GM23338 (cell line): ENCODE measurements around the gene MED20. TPM values are rescaled to one million over a fixed set of nuclear protein-coding genes. Genes with fewer than 3 reads are reported as not detected.

Experiments used
- ATAC-seq: fragments of 200-7000 bp; cut with Tn5 transposase; 3 replicates; pipeline ENCODE4 v1.9.1; 2020
- DNase-seq: peaks from one replicate; pipeline ENCODE4 v3.0.0-alpha.2; 2015; ENCODE audit warnings: low spot score
- H2AFZ ChIP-seq: fragments of 200-600 bp; sonication (generic); 2 replicates; pipeline ENCODE4 v1.8.0; 2016; ENCODE audit warnings: antibody characterized with exemption, mild to moderate bottlenecking, moderate library complexity
- H3F3A ChIP-seq: fragments of 200-600 bp; sonication (generic); replicated peaks from 2 replicates; pipeline ENCODE4 v1.8.0; 2017; ENCODE audit warnings: antibody characterized with exemption, mixed run types, low read depth
- H3K27ac ChIP-seq: fragments of 200-600 bp; sonication (generic); 2 replicates; pipeline ENCODE4 v1.6.1; 2016; ENCODE audit warnings: low read depth
- H3K27me3 ChIP-seq: fragments of 200-600 bp; sonication (generic); 2 replicates; pipeline ENCODE4 v1.8.0; 2016; ENCODE audit warnings: mild to moderate bottlenecking, mixed run types, moderate library complexity; ENCODE audit not compliant: insufficient read depth
- H3K36me3 ChIP-seq: fragments of 200-600 bp; sonication (generic); 2 replicates; pipeline ENCODE4 v1.8.0; 2016; ENCODE audit warnings: mild to moderate bottlenecking; ENCODE audit not compliant: insufficient read depth
- H3K4me1 ChIP-seq: fragments of 200-600 bp; sonication (generic); 2 replicates; pipeline ENCODE4 v1.8.0; 2016; ENCODE audit warnings: mild to moderate bottlenecking, moderate library complexity; ENCODE audit not compliant: insufficient read depth
- H3K4me2 ChIP-seq: fragments of 200-600 bp; sonication (generic); 2 replicates; pipeline ENCODE4 v1.7.1; 2017; ENCODE audit warnings: mixed run types
- H3K4me3 ChIP-seq: fragments of 200-600 bp; sonication (generic); 2 replicates; pipeline ENCODE4 v1.6.1; 2016; ENCODE audit warnings: mixed run types
- H3K79me2 ChIP-seq: fragments of 200-600 bp; sonication (generic); replicated peaks from 2 replicates; pipeline ENCODE4 v1.8.0; 2017; ENCODE audit warnings: mild to moderate bottlenecking; ENCODE audit not compliant: insufficient read depth
- H3K9me2 ChIP-seq: fragments of 200-600 bp; sonication (generic); 2 replicates; pipeline ENCODE4 v1.8.0; 2017; ENCODE audit not compliant: insufficient read depth
- H4K20me1 ChIP-seq: fragments of 200-600 bp; sonication (generic); replicated peaks from 2 replicates; pipeline ENCODE4 v1.8.0; 2017; ENCODE audit warnings: mild to moderate bottlenecking; ENCODE audit not compliant: insufficient read depth
- H3K27ac Mint-ChIP-seq: 2 replicates; pipeline ENCODE4 v1.8.0; 2020; ENCODE audit warnings: inconsistent platforms, mild to moderate bottlenecking, moderate library complexity, mixed read lengths
- H3K27me3 Mint-ChIP-seq: 3 replicates; pipeline ENCODE4 v1.8.0; 2022; ENCODE audit warnings: low read depth, mild to moderate bottlenecking, moderate library complexity, mixed read lengths, inconsistent platforms; ENCODE audit not compliant: insufficient read depth, poor library complexity
- H3K36me3 Mint-ChIP-seq: 3 replicates; pipeline ENCODE4 v1.8.0; 2021; ENCODE audit warnings: low read depth, mild to moderate bottlenecking, inconsistent platforms, moderate library complexity, mixed read lengths
- H3K4me1 Mint-ChIP-seq: 3 replicates; pipeline ENCODE4 v1.8.0; 2020; ENCODE audit warnings: mild to moderate bottlenecking, inconsistent platforms, mixed read lengths
- H3K4me3 Mint-ChIP-seq: 3 replicates; pipeline ENCODE4 v1.8.0; 2021; ENCODE audit warnings: moderate library complexity, mild to moderate bottlenecking, inconsistent platforms, mixed read lengths
- H3K9me3 Mint-ChIP-seq: 3 replicates; pipeline ENCODE4 v1.8.0; 2020; ENCODE audit warnings: moderate library complexity, mild to moderate bottlenecking, inconsistent platforms, mixed read lengths
- CREB1 ChIP-seq: fragments of 250-450 bp; sonication (Bioruptor Pico); IDR thresholded peaks from 2 replicates; pipeline ENCODE4 v1.5.0; 2020; ENCODE audit warnings: low read depth, mild to moderate bottlenecking, moderate library complexity
- NANOG ChIP-seq: IDR thresholded peaks from 2 replicates; pipeline ENCODE4 v1.6.1; 2016; ENCODE audit warnings: antibody characterized with exemption, borderline replicate concordance
- POLR2AphosphoS5 ChIP-seq: IDR thresholded peaks from 2 replicates; pipeline ENCODE4 v1.6.1; 2016; ENCODE audit warnings: antibody characterized with exemption, low read depth
- ZNF331 ChIP-seq: fragments of 250-450 bp; sonication (Bioruptor Pico); IDR thresholded peaks from 2 replicates; pipeline ENCODE4 v1.5.0; 2020; ENCODE audit warnings: low read depth, mild to moderate bottlenecking, moderate library complexity
- polyA plus RNA-seq: library from polyadenylated mRNA; unstranded; fragments of >200 nt; fragmentation: Nextera tagmentation; extraction: Ambion mirVana; gene quantifications from 2 replicates; pipeline ENCODE4 v1.2.1, GENCODE V29; 2016
- total RNA-seq: library from RNA; depleted of rRNA; stranded (reverse); fragments of >200 nt; shearing (Covaris generic); gene quantifications from 2 replicates; pipeline ENCODE4 v1.2.3, GENCODE V29; 2014
- TF ChIP-seq, protein P1 (sequence below): IDR thresholded peaks from one replicate; pipeline ENCODE4 v1.6.1; 2018; ENCODE audit warnings: antibody characterized with exemption; ENCODE audit not compliant: unreplicated experiment

Gene MED20
- total and polyA plus RNA-seq, 2 experiments from 2014 or later: 20.1 to 39.3 TPM

DNA sequence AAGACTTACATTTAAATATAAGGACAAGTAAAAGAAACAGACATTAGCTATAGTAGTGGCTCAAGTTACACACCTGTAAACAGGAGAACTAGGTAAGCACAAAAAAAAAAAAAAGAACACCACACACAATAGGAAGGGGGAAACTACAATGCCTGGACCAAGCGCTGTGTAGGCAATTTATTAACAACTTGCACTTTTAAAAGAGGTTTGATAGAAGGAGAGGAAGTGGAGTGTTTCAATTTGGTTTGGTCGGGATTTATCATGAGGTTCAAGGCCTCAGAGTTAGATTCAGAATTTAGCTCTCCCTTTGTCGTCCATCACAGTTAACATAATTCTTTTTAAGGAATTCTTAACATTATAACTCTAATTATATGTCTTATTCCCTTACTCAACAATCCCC is 24.7 kb downstream of the MED20 start:
- Histone ChIP-seq H3K4me2 (peak overlapping the region; percentile 73), H3K27ac (peak overlapping the region; percentile 94), H3K79me2 (peaks cover 24% of the 10 kb centered on the region), H3K36me3 (no peaks in the 10 kb centered on the region; the same call in 1 of the 2 replicates), H3F3A (peaks cover 7% of the 10 kb centered on the region; the same call in 1 of the 2 replicates), H3K27me3 (no peaks in the 10 kb centered on the region), H4K20me1 (no peaks in the 10 kb centered on the region), H3K4me1 (peaks cover 30% of the 10 kb centered on the region), H2AFZ (peak overlapping the region; percentile 43; the same call in 1 of the 2 replicates), H3K9me2 (no peaks in the 10 kb centered on the region), H3K4me3 (peak overlapping the region; percentile 58)
- DNase-seq (no peak), ATAC-seq (no peak)
- no peak for TF ChIP-seq ZNF331 (CRISPR knock-in tag)
- no peak overlapping the region; the same call in 2 of the 3 replicates for H3K4me3 Mint-ChIP-seq
- H3K4me1 Mint-ChIP-seq: peaks cover 14% of the 10 kb centered on the region; the same call in 2 of the 3 replicates
- H3K36me3 Mint-ChIP-seq: no peaks in the 10 kb centered on the region
- peak overlapping the region; percentile 98 for H3K27ac Mint-ChIP-seq
- H3K27me3 Mint-ChIP-seq: no peaks in the 10 kb centered on the region
- no peaks in the 10 kb centered on the region for H3K9me3 Mint-ChIP-seq

DNA sequence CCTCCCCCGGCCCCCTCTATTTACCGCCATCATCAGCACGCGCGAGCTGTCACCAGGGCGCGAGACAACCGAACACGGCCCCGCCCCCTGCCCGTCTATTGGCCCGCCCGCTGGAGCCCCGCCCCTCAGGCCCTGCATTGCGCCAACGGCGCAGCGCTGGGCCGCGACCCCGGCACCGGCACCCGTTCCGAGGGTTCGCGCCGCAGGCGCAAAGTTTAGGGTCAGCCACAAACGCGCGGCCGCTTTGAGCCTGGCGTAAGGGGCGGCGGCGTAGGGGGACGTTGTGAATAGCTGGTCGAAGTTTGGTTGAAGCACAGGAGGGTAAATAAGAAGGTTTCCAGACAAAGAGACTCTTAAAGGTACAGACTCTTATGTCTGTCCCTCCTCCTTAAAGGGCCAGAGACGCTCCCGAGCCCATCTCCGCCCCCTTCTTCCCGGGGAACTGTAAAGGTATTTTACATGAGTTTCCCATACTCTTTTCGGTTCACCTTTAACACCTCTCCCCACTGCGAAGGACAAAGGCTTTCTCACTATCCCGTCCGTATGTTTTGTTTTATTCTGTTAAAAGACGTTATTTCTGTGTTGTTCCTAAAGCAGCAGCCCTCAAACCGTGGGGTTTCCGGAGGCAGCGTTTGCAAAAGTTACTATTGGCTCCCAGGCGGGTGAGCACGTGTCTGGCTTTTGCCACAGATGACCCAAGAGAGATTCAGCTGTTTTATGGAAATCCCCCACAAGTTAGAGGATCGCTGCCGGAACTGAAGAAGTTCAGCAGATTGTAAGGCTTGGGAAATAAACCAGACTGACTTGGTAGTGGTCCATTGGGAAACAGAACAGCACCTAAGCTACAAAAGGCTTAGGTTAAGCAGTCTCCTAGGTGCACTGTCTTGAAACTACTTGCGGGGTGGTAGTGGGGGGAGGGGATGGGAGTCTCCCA is 25.4 kb downstream of the MED20 start, which contains the start of gene USP49:
TSS of gene USP49 (minus strand) at position 76 of the 934 bp plus-strand sequence. CDS start 88,392 bp downstream, outside the sequence.
- peak within 1 kb of the TSS; percentile 58 for H3K4me3 ChIP-seq
- Mint-ChIP-seq H3K4me3 (no peak within 1 kb of the TSS; the same call in 2 of the 3 replicates), H3K27me3 (no peaks in the 10 kb centered on the region), H3K4me1 (peaks cover 14% of the 10 kb centered on the region; the same call in 2 of the 3 replicates), H3K9me3 (no peaks in the 10 kb centered on the region), H3K36me3 (no peaks in the 10 kb centered on the region), H3K27ac (peak within 1 kb of the TSS; percentile 98)
- DNase-seq (peak; percentile 98), ATAC-seq (peak; percentile 83)
- peak within 1 kb of the TSS; percentile 98 for H3K4me2 ChIP-seq
- no peaks in the 10 kb centered on the region for H4K20me1 ChIP-seq
- no peaks in the 10 kb centered on the region for H3K27me3 ChIP-seq
- H3K27ac ChIP-seq: peak within 1 kb of the TSS; percentile 94
- H3K9me2 ChIP-seq: no peaks in the 10 kb centered on the region
- peaks cover 26% of the 10 kb centered on the region for H3K4me1 ChIP-seq
- peak within 1 kb of the TSS; percentile 83; the same call in 1 of the 2 replicates for H2AFZ ChIP-seq
- peaks cover 31% of the 10 kb centered on the region for H3K79me2 ChIP-seq
- no peaks in the 10 kb centered on the region; the same call in 1 of the 2 replicates for H3K36me3 ChIP-seq
- H3F3A ChIP-seq: peaks cover 7% of the 10 kb centered on the region; the same call in 1 of the 2 replicates
- peak; percentile 41 for TF ChIP-seq POLR2AphosphoS5
- TF ChIP-seq, protein P1, sequence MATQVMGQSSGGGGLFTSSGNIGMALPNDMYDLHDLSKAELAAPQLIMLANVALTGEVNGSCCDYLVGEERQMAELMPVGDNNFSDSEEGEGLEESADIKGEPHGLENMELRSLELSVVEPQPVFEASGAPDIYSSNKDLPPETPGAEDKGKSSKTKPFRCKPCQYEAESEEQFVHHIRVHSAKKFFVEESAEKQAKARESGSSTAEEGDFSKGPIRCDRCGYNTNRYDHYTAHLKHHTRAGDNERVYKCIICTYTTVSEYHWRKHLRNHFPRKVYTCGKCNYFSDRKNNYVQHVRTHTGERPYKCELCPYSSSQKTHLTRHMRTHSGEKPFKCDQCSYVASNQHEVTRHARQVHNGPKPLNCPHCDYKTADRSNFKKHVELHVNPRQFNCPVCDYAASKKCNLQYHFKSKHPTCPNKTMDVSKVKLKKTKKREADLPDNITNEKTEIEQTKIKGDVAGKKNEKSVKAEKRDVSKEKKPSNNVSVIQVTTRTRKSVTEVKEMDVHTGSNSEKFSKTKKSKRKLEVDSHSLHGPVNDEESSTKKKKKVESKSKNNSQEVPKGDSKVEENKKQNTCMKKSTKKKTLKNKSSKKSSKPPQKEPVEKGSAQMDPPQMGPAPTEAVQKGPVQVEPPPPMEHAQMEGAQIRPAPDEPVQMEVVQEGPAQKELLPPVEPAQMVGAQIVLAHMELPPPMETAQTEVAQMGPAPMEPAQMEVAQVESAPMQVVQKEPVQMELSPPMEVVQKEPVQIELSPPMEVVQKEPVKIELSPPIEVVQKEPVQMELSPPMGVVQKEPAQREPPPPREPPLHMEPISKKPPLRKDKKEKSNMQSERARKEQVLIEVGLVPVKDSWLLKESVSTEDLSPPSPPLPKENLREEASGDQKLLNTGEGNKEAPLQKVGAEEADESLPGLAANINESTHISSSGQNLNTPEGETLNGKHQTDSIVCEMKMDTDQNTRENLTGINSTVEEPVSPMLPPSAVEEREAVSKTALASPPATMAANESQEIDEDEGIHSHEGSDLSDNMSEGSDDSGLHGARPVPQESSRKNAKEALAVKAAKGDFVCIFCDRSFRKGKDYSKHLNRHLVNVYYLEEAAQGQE: no peak
- no peak for TF ChIP-seq NANOG
- peak; percentile 80 for TF ChIP-seq CREB1 (CRISPR knock-in tag)
